Brain pericyte (primary cell): Measurements from ENCODE around the gene MGMT.

Experiments
- DNase-seq: peaks from one replicate; pipeline ENCODE4 v3.0.0-alpha.2; 2012; ENCODE audit warnings: low read depth, low spot score

Gene MGMT

DNA sequence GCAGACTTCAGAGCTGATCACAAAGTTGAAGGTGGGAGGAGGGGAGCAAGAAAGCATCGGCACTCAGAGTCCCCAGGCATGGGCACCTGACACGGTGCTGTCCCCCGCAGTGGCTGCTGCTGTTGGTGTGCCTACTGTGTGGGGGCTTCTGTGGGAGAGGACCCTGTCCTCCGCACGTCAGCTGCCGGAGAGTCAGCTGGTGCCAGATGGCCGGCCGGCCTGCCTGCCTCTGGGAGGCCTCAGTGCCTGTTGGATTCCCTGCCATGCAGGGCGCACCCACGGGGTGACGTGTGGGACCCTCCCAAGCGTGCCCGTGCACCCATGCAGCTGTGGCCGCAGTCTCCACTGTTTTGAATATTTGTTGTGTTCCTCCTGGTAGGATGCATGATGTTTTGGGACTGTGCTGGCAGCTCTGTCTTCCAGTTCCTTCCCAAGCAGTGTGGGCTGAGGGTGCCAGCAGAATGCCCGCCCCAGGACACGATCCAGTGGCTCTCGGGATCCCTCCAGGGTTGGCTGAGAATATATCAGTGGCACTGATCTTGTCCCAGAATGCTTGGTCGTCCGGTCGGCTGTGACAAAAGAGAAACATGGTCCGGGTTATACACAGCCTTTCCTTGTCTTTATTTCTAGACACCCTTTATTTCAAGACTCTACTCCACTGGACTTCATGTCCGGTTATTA lies 185.6 kb downstream of the MGMT start:
- no peak for DNase-seq

DNA sequence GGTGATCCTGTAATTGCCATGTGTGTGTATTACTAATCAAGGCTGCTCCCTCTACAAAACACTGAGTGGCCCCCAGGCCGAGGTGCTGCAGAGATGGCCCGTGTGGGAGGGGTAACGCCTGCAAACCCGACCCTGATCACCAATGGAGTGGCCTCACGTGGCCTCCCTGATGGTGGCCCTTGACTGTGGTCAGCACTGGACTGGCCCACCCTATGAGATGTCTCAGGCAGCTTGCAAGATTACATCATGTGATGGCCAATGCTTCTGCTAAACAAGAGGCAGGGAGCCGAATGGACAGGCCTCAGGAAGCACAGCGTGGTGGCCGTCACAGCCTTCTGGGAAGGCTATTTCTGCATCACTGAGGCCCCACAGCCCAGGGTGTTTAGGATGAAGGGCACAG lies 186.4 kb downstream of the MGMT start:
- no peak for DNase-seq

DNA sequence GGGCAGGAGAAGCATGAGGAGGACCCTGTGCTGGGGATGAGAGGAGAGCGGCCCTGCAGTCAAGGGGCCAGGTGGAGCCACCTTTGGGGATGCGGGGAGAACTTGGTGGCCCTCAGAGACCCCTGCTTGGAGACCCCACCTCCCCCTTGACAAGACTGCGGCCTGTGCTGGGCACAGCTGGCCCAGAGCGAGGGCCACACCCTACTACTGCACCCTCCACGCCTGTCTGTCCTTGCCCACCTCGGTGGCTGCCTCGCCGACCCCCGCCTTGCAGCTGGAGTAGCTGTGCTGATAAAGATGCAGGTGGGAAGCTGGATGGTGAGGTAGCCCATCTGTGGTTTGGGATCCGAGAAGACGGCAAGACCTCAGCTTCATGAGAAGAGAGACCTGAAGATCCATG lies 186.8 kb downstream of the MGMT start:
- DNase-seq: no peak

DNA sequence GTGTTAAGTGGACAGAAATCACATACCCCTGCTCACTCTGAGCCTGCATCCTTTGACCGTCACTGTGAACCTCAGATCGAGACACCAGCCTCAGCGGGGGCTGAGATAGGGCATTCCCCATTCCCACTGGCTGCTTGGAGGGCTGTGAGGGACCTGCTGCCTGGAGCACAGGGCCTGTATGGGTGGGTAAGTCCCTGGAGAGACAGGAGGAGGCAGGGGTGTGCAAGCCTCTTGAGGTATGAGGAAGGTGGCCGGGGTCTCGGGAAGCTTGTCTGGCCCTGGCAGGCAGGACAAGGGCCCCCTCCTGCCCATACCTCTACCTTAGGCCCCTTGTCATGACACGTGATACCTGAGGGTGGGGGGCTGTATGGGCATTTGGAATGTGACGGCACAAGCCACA lies 187.4 kb downstream of the MGMT start:
- no peak for DNase-seq

DNA sequence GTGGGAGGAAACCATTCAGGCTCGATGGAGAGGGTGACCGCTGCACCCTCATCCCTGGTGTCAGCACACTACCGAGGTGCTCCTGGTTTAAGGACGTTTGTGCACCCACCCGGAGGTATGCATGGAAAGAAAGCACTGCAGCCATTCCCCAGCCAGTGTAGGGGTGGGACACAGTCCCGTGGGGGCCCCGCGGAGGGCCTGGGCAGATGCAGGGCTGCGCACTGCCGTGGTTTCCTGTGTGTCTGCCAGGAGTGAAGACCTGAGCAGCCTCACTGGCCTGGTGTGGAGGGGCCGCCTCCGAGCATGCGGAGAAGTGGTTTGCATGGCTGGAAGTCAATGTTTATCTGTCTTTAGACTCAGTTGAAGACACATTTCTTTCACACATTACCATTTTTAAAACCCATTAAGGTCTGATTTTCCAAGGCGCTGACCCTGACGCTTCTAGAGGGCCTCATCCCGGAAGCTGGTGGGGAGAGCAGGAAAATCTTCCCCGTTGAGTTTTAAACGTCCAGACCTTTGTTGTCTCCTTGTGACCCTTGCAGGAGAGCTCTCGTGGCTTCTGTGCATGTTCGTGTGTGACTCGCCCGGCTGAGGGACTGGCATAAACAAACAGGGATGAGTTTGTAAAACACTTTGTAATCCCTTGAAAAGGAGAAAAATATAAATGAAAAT lies 188.1 kb downstream of the MGMT start:
- no peak for DNase-seq

DNA sequence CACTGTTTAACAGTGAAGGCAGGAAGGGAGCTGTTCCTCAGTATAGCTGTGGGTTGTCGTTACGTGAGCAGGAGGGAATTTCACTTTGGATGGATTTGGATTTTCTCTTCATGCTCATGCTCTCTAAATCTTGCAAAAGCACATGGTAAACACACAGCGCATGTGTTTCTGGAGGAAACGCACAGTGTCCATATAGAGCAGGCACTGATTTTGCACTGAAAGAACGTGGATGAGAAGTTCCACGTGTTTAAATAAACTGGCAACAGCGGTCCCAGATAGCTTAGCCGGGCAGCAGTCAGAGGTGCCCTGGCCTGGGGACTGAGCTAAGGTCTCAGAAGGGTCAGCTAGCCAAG lies 188.6 kb downstream of the MGMT start:
- no peak for DNase-seq

DNA sequence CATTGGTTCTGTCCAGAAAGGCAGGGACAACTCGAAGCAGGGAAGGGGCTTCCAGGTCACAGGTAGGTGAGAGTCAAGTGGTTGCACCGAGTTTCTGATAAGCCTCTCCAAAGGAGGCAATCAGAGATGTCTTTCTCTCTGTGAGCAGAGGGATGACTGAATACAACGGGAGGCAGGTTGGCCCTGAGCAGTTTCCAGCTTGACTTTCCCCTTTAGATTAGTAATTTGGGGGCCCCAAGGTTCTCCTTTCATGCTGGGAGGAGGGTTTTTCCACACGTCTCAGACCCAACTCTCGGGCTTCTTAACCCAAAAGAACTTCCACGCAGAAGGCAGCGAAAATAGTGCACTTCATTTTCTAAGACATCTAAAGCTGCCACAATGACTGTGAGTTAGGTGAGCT lies 189.6 kb downstream of the MGMT start:
- DNase-seq: no peak

DNA sequence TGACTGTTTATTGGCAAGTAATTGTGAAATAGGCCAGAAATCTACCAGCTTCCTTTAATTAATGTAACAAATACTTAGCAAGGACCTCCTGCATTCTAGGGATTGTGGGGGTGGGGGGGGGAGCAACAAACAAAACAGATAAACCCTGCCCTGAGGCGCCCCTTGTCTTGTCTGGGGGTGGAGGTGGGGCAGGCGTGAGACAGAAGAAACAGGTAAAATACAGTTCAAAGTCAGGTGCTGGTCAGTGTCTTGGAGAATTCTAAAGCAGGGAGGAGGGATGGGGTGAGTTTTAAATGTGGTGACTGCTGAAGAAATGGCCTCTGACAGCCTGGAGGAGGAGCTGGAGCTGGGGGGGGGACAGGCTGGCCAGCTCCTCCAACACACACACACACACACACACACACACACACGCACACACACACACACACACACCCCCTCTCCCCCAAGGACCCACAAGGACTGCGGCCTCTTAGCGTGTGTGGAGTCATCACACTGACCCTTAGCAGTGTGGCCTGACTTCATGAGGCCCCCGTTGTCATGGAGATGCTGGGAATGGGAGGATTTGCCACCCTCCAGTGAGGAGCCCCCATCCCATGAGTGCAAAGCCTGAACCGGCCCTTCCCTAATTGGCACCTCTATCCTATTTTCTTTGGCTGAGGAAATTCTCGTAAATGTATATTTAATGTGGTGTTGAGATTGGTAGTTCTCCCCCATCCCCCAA lies 190.4 kb downstream of the MGMT start:
- no peak for DNase-seq

DNA sequence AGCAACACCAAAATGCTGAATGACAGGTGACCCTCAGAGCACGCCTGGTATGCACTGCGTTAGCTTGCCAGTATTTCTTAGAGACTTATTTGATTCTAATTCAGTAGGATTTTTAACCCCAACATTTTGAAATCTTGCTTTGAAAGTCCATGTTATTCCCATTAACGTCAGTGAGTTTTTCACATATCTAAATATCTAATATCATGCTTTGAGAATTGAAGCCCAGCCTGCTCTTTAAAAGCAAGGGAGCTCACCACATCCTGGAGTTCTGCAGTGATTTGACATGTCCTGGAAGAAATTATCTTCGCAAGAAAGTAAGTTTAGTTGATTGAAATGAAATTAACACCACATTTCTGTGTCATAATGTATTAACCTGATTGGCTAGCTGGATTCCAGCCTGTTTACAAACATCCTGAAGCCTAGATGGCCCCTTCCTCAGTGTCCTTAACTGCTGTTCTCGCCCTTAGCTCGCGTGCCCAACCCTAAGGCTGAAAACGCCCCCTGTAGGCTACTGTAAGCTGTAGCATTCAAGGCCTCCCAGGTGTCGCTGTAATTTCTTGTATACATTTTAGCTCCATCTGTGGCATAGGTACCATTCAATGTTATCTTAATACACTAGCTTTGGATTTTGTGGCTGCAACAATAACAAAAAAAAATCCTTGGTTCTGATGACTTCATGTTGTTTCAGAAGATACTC lies 191.5 kb downstream of the MGMT start:
- DNase-seq: no peak

DNA sequence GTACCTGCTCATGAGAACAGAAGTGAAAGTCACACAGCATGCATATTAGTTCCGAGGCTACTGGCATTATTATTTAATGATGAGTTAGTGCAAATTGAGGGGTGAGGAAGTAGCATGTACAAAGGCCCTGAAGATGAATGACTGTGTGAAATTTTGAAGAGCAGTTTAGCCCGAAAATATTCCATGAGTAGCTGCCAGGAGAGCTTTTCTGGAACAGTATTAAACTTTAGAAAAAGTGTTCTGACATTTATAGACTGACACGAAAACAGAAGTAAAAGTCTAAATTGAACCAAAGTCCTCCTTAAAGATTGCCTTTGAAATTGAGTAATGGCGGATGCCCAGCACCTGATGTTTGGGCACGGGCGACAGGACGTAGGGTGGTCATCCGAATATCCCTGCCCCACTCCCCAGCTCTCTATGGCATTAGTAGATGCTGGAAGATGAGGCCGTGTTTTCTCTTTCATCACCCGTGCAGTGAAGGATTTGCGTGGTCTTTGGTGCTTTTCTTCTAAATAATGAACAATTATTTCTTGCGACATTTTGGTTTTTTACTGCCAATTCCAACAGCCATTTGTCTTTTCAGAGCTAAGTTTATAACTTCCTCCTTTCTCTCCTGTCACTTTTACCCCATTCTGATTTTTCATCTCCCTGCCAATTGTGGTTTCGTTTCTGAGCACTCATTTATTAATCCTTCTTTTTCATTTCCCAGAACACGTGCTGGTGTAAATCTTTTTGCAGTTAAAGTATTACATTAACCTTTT lies 192.6 kb downstream of the MGMT start:
- DNase-seq: no peak

DNA sequence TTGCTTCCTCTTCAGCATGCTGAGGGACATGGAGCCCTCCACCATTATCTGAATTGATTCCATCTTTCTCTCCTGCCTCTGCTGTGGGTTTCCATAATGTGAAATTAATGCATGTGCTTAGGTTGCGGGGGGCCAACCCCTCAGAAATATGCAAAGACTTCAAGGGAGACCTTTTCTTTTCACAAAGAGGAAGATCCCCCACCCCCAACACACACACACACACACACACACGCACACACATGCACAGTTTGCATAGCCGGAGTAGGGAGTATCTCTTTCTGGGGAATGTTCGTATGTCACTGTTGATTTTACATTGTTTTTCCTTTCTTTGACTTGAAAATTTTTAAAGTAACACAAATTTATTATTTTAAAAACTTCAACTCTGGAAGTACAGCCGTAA lies 193.5 kb downstream of the MGMT start:
- DNase-seq: no peak

DNA sequence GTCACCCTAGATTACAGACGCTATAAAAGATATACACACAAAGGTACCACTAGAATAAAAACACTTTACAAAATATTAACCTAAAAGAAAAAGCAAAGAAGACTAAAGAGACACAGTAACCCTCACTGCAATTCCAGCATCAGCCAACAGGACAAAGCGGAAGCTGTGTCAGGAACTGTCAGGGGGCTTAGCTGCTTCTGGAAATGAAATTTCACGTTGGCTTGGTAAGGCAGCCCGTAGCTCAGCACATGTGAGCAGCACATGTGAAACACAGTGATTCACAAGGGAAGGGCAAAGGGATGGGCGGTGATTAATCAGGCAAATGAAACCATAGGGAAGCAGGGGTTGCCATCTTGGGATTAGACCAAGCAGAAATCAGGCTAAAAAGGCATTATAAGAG lies 195.4 kb downstream of the MGMT start:
- no peak for DNase-seq

DNA sequence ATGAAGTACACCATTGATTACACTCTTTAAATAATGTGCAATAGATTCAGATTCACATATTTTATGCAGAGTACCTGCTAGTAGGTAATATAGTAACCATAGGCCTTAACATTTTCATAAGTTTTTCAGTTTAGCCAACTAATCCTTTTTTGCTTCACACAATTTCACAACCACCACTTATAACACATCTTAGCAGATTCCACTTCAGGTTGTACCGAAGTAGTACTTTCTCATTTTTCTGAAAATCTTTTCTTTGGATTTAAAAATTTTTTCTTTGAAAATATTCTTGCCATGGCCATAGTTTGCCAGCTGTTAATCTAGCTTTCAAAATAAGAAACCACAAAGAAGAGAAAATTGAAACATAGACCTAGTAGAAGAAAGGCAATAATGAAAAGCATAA lies 203.1 kb downstream of the MGMT start:
- DNase-seq: no peak

DNA sequence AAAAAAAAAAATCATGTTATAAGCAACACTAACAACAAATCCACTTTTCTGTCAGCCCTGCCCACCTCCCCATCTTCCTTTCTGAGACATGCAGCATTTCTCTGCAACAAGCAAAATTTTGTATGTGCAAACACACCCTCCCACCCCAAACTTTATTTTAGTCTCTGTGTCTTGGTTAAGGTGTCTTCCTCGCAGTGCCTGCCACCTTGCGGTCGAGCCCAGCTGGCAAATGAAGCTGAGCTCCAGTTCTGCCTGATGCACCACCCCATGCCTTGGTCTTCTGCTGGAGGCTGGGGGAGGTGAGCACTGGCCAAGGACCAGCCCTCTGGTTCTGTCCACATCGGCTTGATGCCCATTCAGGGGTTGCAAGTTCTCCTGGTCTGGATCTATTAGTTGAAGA lies 206.3 kb downstream of the MGMT start:
- DNase-seq: no peak

DNA sequence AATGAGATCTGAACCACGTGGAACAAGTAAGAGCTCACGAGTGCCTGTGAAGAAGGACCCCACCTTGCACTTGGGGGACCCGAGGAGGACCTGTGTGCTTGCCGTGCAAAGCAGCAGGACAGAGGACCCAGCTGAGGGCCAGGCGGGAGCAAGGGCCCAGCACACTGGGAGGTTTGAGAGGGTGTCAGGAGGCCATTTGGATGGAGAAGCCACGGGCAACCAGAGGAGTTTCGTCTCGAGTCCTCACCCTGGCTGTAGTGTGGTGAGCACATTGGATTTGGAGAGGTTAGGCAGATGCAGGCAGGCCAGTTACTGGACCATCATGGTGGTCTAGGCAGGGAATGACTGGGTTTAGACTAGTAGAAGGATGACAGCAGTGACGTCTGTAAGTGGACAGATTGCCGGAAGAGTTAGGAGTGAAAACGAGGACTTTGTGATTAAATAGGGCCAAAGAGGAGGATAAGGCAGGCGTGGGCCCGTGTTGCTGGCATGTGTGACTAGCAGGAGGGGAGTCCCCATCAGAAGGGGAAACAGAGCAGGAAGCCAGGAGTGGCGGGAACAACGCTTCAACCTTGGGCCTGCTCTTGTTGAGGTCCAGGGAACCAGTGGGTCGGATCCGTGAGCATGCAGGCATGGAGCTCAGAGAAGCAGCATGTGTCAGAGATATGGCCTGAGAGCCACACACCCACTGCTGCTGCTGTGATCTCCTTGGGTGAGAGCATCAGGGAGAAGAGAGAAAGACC lies 208.2 kb downstream of the MGMT start:
- DNase-seq: no peak

DNA sequence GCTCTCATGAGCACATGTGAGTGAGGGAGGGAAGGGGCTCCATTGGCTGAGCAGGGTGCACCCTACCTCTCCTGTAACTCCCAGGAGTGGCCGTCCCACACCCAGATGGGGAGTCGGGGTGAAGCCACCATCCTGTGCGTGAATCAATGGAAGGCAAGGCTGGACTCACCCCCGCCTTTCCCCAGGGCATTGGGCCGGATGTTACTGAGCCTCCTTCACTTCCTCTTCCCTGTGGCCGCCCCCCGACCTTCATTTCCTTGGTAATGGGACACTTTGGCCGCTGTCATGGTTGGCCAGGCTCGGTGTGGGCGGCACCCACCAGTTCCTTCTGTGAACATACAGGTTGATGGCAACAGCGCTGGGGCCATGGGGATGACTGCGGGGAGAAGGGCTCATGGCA lies 209.0 kb downstream of the MGMT start:
- no peak for DNase-seq

DNA sequence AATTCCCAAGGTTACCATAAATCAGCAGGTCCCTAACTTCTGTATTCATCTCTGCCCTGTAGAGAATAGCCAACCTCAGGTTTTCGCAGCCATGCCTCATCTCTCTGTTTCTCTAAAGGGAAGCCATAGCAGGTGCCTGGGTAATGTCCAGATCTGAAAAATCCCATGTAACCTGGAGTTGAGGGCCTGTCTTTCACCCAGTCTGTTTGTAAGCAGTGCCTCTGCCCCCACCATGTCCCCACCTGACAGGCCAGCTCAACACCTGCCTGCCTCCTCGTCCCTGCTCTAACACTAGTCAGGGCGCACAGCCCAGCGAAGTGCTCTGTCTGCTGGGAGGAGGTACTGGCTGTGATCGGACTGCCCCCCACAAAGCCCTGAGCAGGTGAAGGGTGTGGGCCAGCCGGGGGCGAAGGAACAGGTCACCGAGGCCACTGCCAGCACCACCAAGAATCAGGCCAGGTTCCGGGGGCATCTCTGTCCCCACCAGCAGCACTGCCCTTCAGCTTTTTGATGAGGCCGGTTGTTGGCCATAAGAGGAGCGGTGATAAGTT lies 210.4 kb downstream of the MGMT start:
- DNase-seq: no peak

DNA sequence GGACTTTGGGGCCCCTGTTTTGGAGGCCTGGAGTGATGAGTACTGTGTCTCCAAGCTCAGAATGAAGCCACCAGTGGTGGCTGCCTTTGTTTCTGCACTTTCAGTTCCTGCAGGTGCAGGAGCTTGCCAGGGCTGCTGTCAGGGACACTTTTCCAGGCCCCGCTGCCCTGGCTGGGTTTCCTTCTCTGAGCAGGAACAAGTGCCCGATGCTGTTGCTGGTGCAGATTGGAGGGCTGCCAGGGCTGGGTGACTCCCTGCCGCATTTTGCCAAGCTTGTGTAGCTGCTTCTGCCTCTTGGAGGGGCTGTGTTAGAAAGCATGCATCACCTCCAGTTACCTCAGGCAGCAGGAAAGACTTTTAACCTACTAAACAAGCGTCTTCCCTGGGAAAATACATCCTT lies 211.1 kb downstream of the MGMT start:
- DNase-seq: no peak

DNA sequence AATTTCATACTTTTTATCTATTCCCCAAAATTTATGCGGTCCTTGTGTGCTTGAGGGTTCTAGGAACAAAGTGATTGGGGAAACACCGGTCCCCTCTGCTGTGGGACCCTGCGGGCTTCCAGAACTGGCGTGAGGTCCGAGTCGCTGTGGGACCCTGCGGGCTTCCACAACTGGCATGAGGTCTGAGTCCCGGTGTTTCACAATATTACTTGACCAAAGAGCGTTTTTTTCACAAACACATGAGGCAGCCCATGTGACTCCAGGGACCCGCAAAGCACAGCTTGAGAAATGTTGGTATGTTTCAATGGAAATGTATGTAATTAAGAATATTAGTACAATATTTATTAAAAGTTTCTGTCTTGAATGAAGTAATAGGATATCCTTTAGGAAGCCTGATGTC lies 212.2 kb downstream of the MGMT start:
- DNase-seq: no peak

DNA sequence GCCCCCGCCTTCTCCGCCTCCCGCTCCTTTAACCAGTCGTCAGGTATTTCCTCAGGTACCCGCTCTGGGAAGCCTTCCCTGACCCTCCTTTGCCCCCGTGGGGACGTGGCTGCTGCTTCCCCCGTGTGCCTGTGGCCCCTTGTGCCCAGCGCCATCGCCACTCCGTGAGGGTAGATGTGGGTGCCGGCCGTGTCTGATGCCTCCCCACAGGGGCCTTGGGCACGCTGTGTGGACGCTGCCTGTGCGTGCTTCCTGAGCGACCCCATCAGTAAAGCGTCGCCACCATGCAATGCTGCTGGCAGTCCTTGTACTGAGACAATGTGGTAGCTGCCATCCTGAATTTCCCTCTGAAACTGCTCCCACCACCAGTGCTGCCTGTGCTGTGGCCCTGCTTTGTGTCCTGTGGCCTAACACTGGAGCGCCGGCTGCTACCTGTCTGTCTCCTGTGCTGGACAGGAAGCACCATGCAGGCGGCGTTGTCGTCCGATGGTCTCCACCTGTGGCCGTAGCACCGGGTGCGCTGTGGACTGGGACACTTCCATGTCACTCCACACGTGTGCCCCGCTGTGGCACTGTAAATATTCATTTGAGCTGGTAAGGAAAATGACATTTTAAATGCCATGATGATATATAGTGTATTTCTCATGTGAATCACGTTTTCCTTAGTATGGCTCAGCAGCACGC lies 213.8 kb downstream of the MGMT start:
- DNase-seq: no peak
